Body of pancreas (tissue), 4 donors: ENCODE data around the gene CAMK1D.

Experiments
- POLR2A ChIP-seq, 3 donors: fragments of 450-650 bp; IDR thresholded peaks; one replicate each; pipeline ENCODE4 v1.6.1; 2016; ENCODE audit warnings: antibody characterized with exemption in 3 of 3, mild to moderate bottlenecking in 2 of 3
- TF ChIP-seq, protein P1 (sequence below), 7 experiments: fragments of 450-650 bp in 4 of 7; fragments of 200-600 bp in 3 of 7; sonication (generic) in 3 of 7; IDR thresholded peaks; one replicate each; pipeline ENCODE4 v1.5.1; 2016 to 2019; ENCODE audit warnings: antibody characterized with exemption in 7 of 7

- TF ChIP-seq, protein P1, sequence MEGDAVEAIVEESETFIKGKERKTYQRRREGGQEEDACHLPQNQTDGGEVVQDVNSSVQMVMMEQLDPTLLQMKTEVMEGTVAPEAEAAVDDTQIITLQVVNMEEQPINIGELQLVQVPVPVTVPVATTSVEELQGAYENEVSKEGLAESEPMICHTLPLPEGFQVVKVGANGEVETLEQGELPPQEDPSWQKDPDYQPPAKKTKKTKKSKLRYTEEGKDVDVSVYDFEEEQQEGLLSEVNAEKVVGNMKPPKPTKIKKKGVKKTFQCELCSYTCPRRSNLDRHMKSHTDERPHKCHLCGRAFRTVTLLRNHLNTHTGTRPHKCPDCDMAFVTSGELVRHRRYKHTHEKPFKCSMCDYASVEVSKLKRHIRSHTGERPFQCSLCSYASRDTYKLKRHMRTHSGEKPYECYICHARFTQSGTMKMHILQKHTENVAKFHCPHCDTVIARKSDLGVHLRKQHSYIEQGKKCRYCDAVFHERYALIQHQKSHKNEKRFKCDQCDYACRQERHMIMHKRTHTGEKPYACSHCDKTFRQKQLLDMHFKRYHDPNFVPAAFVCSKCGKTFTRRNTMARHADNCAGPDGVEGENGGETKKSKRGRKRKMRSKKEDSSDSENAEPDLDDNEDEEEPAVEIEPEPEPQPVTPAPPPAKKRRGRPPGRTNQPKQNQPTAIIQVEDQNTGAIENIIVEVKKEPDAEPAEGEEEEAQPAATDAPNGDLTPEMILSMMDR (IDR thresholded peaks at IDR 0.05) = no peak
- no peak for TF ChIP-seq POLR2A (IDR thresholded peaks at IDR 0.05)
Observed at GRCh38 chr10:12423896-12424295, 74.5 kb downstream of the CAMK1D start.
